ENCODE measurements around the gene KIF15.
"Not testable (repeated sequence)": the region's sequence is repeated elsewhere in the genome, so short reads cannot be mapped to it uniquely, and the experiment has no call there.

Gene KIF15

DNA sequence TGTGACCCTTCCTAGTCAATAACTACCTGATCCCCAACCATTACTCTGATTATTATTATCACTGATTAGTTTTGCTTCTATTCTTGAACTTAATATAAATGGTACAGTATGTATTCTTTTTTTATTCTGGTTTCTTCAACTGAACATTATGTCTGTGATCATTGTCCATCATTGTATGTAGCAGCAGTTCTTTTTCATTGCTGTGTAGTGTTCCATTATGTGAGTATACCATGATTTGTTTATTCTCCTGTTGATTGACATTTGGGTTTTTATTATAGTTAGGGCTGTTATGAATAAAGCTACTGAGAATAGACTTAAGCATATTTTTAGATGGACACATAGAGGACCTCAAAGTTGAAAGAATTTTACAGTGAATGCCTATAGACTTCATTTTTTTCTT is 2.7 kb downstream of the KIF15 start:
- Histone ChIP-seq H3K9me3 (ENCODE audit: control insufficient read depth in 2 of 2, low read length in 2 of 2) (no peaks in the 10 kb centered on the region), H3K27me3 (ENCODE audit: control insufficient read depth in 2 of 2, insufficient read depth in 2 of 2, low read length in 2 of 2) (no peaks in the 10 kb centered on the region), H3K4me3 (ENCODE audit: low read length in 2 of 2) (no peak overlapping the region), H3K4me1 (ENCODE audit: control insufficient read depth in 2 of 2, insufficient read depth in 2 of 2, low read length in 2 of 2) (peaks cover 8 to 10% of the 10 kb centered on the region in 2 donors), H3K27ac (ENCODE audit: low read depth in 2 of 2, low read length in 2 of 2) (no peak overlapping the region), H3K36me3 (ENCODE audit: control insufficient read depth in 2 of 2, insufficient read depth in 2 of 2, low read length in 2 of 2) (peaks cover 0 to 3% of the 10 kb centered on the region in 2 donors), H3K9ac (ENCODE audit: low read depth in 1 of 2, low read length in 2 of 2) (no peak overlapping the region)

DNA sequence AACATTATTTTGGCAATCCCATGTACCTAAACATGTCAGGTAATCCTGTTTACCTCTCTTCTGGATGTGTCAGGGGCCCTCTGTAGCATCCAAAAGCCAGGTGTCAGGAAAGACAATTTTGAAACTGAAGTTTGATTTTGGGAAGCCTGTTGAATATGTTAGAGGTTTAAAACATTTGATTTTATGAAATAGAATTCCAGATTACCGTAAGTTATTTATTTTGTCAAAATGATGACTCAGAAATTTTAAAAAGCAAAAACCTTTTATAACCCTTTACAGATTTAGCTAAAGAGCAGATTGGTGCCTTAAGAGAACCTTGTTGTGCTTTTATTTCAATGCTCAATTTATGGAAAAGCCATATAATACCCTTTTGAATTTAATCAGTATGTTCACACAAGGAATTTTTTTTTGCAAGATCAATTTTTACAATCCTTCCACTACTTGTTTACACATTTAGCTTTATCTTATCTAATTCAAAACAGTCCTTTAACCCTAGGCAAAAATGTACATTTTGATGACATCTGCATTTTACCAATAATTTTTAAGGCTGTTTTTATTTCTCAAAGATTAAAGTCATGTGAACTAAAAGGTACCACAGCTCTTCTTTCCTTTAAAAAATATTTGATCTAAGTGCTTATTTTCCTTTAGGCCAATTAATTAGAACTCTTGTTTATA is 10.0 kb downstream of the KIF15 start:
- H3K36me3 ChIP-seq (ENCODE audit: control insufficient read depth in 2 of 2, insufficient read depth in 2 of 2, low read length in 2 of 2) = no peaks in the 10 kb centered on the region
- no peak overlapping the region for H3K4me3 ChIP-seq (ENCODE audit: low read length in 2 of 2)
- H3K27ac ChIP-seq (ENCODE audit: low read depth in 2 of 2, low read length in 2 of 2) = no peak overlapping the region
- no peaks in the 10 kb centered on the region for H3K27me3 ChIP-seq (ENCODE audit: control insufficient read depth in 2 of 2, insufficient read depth in 2 of 2, low read length in 2 of 2)
- peaks cover 3 to 14% of the 10 kb centered on the region in 2 donors for H3K9me3 ChIP-seq (ENCODE audit: control insufficient read depth in 2 of 2, low read length in 2 of 2)
- no peaks in the 10 kb centered on the region for H3K4me1 ChIP-seq (ENCODE audit: control insufficient read depth in 2 of 2, insufficient read depth in 2 of 2, low read length in 2 of 2)
- no peak overlapping the region for H3K9ac ChIP-seq (ENCODE audit: low read depth in 1 of 2, low read length in 2 of 2)

DNA sequence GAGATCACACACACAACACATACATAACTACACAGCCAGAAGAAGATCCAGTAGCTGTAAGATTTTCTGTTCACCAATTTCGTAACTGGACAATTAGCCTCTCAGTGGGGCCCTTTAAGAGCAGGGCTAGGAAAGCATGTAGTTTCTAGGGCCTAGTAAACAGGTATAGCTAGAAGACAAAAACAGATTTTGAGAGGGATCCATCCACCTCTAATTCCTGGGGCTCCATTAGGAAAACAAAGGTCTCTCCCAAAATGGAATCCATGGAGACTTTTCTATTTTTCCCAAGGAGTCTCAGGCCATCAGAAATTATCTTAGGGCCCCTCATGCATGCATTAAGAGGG is 10.5 kb downstream of the KIF15 start:
- Histone ChIP-seq H3K4me1 (ENCODE audit: control insufficient read depth in 2 of 2, insufficient read depth in 2 of 2, low read length in 2 of 2) (no peaks in the 10 kb centered on the region), H3K9ac (ENCODE audit: low read depth in 1 of 2, low read length in 2 of 2) (no peak overlapping the region), H3K27me3 (ENCODE audit: control insufficient read depth in 2 of 2, insufficient read depth in 2 of 2, low read length in 2 of 2) (no peaks in the 10 kb centered on the region), H3K4me3 (ENCODE audit: low read length in 2 of 2) (no peak overlapping the region), H3K36me3 (ENCODE audit: control insufficient read depth in 2 of 2, insufficient read depth in 2 of 2, low read length in 2 of 2) (no peaks in the 10 kb centered on the region), H3K9me3 (ENCODE audit: control insufficient read depth in 2 of 2, low read length in 2 of 2) (peaks cover 3 to 14% of the 10 kb centered on the region in 2 donors), H3K27ac (ENCODE audit: low read depth in 2 of 2, low read length in 2 of 2) (no peak overlapping the region)

DNA sequence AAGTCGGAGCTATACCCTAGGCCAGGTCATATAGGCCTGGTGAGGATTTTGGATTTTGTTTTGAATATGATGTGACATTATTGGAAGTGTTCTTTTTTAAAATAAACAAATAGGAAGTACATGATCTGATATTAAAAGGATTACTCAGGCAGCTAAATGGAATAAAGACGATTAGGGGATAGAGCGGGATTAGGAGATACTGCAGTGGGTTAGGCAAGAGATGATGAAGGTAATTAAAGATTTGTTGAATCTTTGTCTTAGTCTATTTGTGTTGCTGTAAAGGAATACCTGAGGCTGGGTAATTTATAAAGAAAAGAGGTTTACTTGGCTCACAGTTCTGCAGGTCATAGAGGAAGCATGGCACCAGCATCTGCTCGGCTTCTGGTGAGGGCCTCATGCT is 21.3 kb downstream of the KIF15 start:
- H3K9me3 ChIP-seq (ENCODE audit: control insufficient read depth in 2 of 2, low read length in 2 of 2) = no peaks in the 10 kb centered on the region
- H3K27ac ChIP-seq (ENCODE audit: low read depth in 2 of 2, low read length in 2 of 2) = no peak overlapping the region
- no peak overlapping the region for H3K4me3 ChIP-seq (ENCODE audit: low read length in 2 of 2)
- H3K36me3 ChIP-seq (ENCODE audit: control insufficient read depth in 2 of 2, insufficient read depth in 2 of 2, low read length in 2 of 2) = peaks cover 0 to 2% of the 10 kb centered on the region in 2 donors
- H3K9ac ChIP-seq (ENCODE audit: low read depth in 1 of 2, low read length in 2 of 2) = no peak overlapping the region
- no peaks in the 10 kb centered on the region for H3K4me1 ChIP-seq (ENCODE audit: control insufficient read depth in 2 of 2, insufficient read depth in 2 of 2, low read length in 2 of 2)
- no peaks in the 10 kb centered on the region for H3K27me3 ChIP-seq (ENCODE audit: control insufficient read depth in 2 of 2, insufficient read depth in 2 of 2, low read length in 2 of 2)

DNA sequence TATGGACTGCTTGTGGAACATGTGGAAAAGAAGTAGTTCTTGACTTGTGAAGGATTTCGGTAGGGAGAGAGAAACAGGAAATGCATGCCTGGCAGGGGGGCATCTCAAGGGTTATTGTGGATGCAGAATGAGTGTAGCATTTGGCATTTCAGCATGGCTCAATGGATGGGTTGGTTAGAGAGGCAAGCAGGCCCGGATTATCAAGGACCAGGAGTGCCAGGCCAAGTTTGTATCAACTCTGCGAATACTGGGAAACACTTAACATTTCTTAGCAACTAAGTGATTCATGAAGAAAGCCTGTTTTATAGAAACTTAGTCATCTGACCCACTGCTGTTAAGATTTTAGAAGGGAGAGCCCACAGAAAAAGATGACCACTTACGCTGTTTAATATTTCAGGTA is 33.6 kb downstream of the KIF15 start:
- Histone ChIP-seq H3K9me3 (ENCODE audit: control insufficient read depth in 2 of 2, low read length in 2 of 2) (no peaks in the 10 kb centered on the region), H3K4me3 (ENCODE audit: low read length in 2 of 2) (no peak overlapping the region), H3K27me3 (ENCODE audit: control insufficient read depth in 2 of 2, insufficient read depth in 2 of 2, low read length in 2 of 2) (no peaks in the 10 kb centered on the region), H3K27ac (ENCODE audit: low read depth in 2 of 2, low read length in 2 of 2) (no peak overlapping the region), H3K9ac (ENCODE audit: low read depth in 1 of 2, low read length in 2 of 2) (no peak overlapping the region), H3K4me1 (ENCODE audit: control insufficient read depth in 2 of 2, insufficient read depth in 2 of 2, low read length in 2 of 2) (no peaks in the 10 kb centered on the region), H3K36me3 (ENCODE audit: control insufficient read depth in 2 of 2, insufficient read depth in 2 of 2, low read length in 2 of 2) (peaks cover 0 to 6% of the 10 kb centered on the region in 2 donors)

DNA sequence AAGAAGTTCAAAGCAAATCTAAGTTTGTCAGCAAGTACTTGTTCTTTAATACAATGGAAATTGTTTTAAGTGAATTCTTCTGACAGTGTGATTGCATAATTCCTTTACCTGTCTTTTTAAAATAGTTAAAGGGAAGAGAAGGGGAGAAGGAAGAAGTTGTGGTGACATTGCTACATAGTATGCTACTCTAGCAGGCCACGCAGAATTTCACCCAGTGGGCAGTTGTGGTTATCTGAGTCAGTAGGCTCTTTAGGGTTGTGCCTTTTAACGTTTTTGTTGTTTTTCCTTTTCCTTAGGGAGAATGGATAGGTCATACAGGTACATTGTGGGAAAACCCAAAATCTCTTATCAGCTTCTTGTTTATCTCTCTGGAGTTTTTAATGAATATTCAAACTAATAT is 40.4 kb downstream of the KIF15 start:
- no peaks in the 10 kb centered on the region for H3K4me1 ChIP-seq (ENCODE audit: control insufficient read depth in 2 of 2, insufficient read depth in 2 of 2, low read length in 2 of 2)
- no peak overlapping the region for H3K9ac ChIP-seq (ENCODE audit: low read depth in 1 of 2, low read length in 2 of 2)
- H3K27ac ChIP-seq (ENCODE audit: low read depth in 2 of 2, low read length in 2 of 2) = no peak overlapping the region
- H3K36me3 ChIP-seq (ENCODE audit: control insufficient read depth in 2 of 2, insufficient read depth in 2 of 2, low read length in 2 of 2) = peaks cover 0 to 5% of the 10 kb centered on the region in 2 donors
- H3K27me3 ChIP-seq (ENCODE audit: control insufficient read depth in 2 of 2, insufficient read depth in 2 of 2, low read length in 2 of 2) = no peaks in the 10 kb centered on the region
- H3K9me3 ChIP-seq (ENCODE audit: control insufficient read depth in 2 of 2, low read length in 2 of 2) = no peaks in the 10 kb centered on the region
- no peak overlapping the region for H3K4me3 ChIP-seq (ENCODE audit: low read length in 2 of 2)

DNA sequence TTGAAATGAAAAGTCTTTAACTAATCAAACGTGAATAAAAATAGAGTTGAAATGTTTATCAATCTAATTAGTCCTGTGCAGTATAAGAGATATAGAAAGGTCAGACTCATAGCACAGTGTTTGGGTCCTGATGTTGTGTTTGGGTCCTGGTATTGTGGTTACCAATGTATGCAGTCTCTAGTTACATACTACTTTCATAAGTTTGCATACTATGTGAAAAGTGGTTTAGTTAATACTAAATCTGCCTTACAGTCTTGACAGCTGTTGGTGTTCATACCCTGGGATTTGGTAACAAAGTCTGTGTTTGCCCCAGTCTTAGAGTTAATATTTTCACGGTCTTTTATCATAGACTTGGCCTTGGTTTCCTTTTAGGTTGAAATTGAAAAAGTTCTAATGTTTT is 41.7 kb downstream of the KIF15 start:
- no peaks in the 10 kb centered on the region for H3K9me3 ChIP-seq (ENCODE audit: control insufficient read depth in 2 of 2, low read length in 2 of 2)
- no peak overlapping the region for H3K27ac ChIP-seq (ENCODE audit: low read depth in 2 of 2, low read length in 2 of 2)
- no peak overlapping the region for H3K4me3 ChIP-seq (ENCODE audit: low read length in 2 of 2)
- no peak overlapping the region for H3K9ac ChIP-seq (ENCODE audit: low read depth in 1 of 2, low read length in 2 of 2)
- no peaks in the 10 kb centered on the region for H3K4me1 ChIP-seq (ENCODE audit: control insufficient read depth in 2 of 2, insufficient read depth in 2 of 2, low read length in 2 of 2)
- H3K36me3 ChIP-seq (ENCODE audit: control insufficient read depth in 2 of 2, insufficient read depth in 2 of 2, low read length in 2 of 2) = peaks cover 0 to 5% of the 10 kb centered on the region in 2 donors
- no peaks in the 10 kb centered on the region for H3K27me3 ChIP-seq (ENCODE audit: control insufficient read depth in 2 of 2, insufficient read depth in 2 of 2, low read length in 2 of 2)

DNA sequence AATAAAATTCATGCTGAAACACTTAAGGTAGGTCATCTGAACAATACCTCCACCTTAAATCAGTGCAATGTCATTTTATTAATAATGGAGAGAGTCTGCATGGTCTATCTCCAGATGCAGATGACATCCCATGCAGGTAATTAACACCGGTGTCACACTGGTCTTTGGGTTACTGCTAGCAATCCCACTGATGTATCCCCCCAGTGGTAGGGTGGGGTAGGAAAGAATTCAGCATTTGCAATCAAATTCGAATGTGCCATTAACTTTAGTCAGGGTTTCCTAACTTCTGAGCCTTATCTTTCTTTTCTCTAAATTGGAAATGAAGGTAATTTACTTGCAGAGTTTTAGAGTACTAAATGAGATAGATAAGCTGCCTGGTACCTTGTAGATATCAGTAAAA is 44.4 kb downstream of the KIF15 start:
- H3K4me3 ChIP-seq (ENCODE audit: low read length in 2 of 2) = no peak overlapping the region
- no peaks in the 10 kb centered on the region for H3K27me3 ChIP-seq (ENCODE audit: control insufficient read depth in 2 of 2, insufficient read depth in 2 of 2, low read length in 2 of 2)
- H3K9ac ChIP-seq (ENCODE audit: low read depth in 1 of 2, low read length in 2 of 2) = no peak overlapping the region
- no peak overlapping the region for H3K27ac ChIP-seq (ENCODE audit: low read depth in 2 of 2, low read length in 2 of 2)
- H3K9me3 ChIP-seq (ENCODE audit: control insufficient read depth in 2 of 2, low read length in 2 of 2) = no peaks in the 10 kb centered on the region
- no peaks in the 10 kb centered on the region for H3K4me1 ChIP-seq (ENCODE audit: control insufficient read depth in 2 of 2, insufficient read depth in 2 of 2, low read length in 2 of 2)
- H3K36me3 ChIP-seq (ENCODE audit: control insufficient read depth in 2 of 2, insufficient read depth in 2 of 2, low read length in 2 of 2) = peaks cover 0 to 3% of the 10 kb centered on the region in 2 donors

DNA sequence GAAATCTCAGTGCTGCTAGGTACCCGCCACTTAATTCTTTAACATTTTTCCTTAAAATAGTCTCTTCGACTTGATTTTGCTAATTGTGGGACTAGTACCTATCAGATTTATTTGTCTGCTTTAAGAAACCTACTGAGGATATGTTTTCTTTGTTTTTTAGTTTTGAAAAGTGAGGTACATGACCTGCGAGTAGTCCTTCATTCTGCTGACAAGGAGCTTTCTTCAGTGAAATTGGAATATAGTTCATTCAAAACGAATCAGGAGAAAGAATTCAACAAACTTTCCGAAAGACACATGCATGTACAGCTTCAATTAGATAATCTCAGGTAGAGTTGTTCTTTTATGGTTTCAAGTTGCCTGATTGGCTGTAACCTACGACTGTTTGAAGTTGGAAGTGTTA is 53.2 kb downstream of the KIF15 start:
- Histone ChIP-seq H3K4me3 (ENCODE audit: low read length in 2 of 2) (no peak overlapping the region), H3K4me1 (ENCODE audit: control insufficient read depth in 2 of 2, insufficient read depth in 2 of 2, low read length in 2 of 2) (no peaks in the 10 kb centered on the region), H3K36me3 (ENCODE audit: control insufficient read depth in 2 of 2, insufficient read depth in 2 of 2, low read length in 2 of 2) (peaks cover 0 to 3% of the 10 kb centered on the region in 2 donors), H3K9ac (ENCODE audit: low read depth in 1 of 2, low read length in 2 of 2) (no peak overlapping the region), H3K27ac (ENCODE audit: low read depth in 2 of 2, low read length in 2 of 2) (no peak overlapping the region), H3K27me3 (ENCODE audit: control insufficient read depth in 2 of 2, insufficient read depth in 2 of 2, low read length in 2 of 2) (no peaks in the 10 kb centered on the region), H3K9me3 (ENCODE audit: control insufficient read depth in 2 of 2, low read length in 2 of 2) (no peaks in the 10 kb centered on the region)

DNA sequence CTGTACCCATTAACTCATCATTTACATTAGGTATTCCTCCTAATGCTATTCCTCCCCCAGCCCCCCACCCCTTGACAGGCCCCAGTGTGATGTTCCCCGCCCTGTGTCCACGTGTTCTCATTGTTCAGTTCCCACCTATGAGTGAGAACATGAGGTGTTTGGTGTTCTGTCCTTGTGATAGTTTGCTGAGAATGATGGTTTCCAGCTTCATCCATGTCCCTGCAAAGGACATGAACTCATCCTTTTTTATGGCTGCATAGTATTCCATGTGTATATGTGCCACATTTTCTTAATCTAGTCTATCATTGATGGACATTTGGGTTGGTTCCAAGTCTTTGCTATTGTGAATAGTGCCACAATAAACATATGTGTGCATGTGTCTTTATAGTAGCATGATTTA is 54.7 kb downstream of the KIF15 start:
- not testable (repeated sequence) for H3K9ac ChIP-seq (ENCODE audit: low read depth in 1 of 2, low read length in 2 of 2); H3K9me3 ChIP-seq (ENCODE audit: control insufficient read depth in 2 of 2, low read length in 2 of 2); H3K36me3 ChIP-seq (ENCODE audit: control insufficient read depth in 2 of 2, insufficient read depth in 2 of 2, low read length in 2 of 2); H3K4me1 ChIP-seq (ENCODE audit: control insufficient read depth in 2 of 2, insufficient read depth in 2 of 2, low read length in 2 of 2); H3K4me3 ChIP-seq (ENCODE audit: low read length in 2 of 2); H3K27me3 ChIP-seq (ENCODE audit: control insufficient read depth in 2 of 2, insufficient read depth in 2 of 2, low read length in 2 of 2); H3K27ac ChIP-seq (ENCODE audit: low read depth in 2 of 2, low read length in 2 of 2)

DNA sequence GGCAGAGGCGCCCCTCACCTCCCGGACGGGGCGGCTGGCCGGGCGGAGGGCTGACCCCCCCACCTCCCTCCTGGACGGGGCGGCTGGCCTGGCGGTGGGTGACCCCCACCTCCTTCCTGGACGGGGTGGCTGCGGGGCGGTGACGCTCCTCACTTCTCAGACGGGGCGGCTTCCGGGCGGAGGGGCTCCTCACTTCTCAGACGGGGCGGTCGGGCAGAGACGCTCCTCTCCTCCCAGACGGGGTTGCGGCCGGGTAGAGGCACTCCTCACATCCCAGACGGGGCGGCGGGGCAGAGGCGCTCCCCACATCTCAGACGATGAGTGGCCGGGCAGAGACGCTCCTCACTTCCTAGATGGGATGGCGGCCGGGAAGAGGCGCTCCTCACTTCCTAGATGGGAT is 59.6 kb downstream of the KIF15 start:
- H3K4me3 ChIP-seq (ENCODE audit: low read length in 2 of 2); H3K4me1 ChIP-seq (ENCODE audit: control insufficient read depth in 2 of 2, insufficient read depth in 2 of 2, low read length in 2 of 2); H3K9ac ChIP-seq (ENCODE audit: low read depth in 1 of 2, low read length in 2 of 2); H3K27ac ChIP-seq (ENCODE audit: low read depth in 2 of 2, low read length in 2 of 2); H3K36me3 ChIP-seq (ENCODE audit: control insufficient read depth in 2 of 2, insufficient read depth in 2 of 2, low read length in 2 of 2); H3K27me3 ChIP-seq (ENCODE audit: control insufficient read depth in 2 of 2, insufficient read depth in 2 of 2, low read length in 2 of 2); H3K9me3 ChIP-seq (ENCODE audit: control insufficient read depth in 2 of 2, low read length in 2 of 2): not testable (repeated sequence)
